Gastrocnemius medialis (tissue), 4 donors: Measurements from ENCODE around the gene RSAD1.

Experiments
- CTCF ChIP-seq, 5 experiments: fragments of 450-650 bp in 3 of 5; fragments of 200-600 bp in 2 of 5; sonication (generic) in 2 of 5; IDR thresholded peaks in 4 of 5; conservative IDR thresholded peaks in 1 of 5; 1 replicate in 4 of 5; 2 replicates in 1 of 5; pipeline ENCODE4 v1.5.1; 2016 to 2019; ENCODE audit warnings: antibody characterized with exemption in 5 of 5, mild to moderate bottlenecking in 3 of 5, moderate library complexity in 3 of 5
- POLR2A ChIP-seq, 2 donors: fragments of 450-650 bp; IDR thresholded peaks; one replicate each; pipeline ENCODE4 v1.6.1; 2017; ENCODE audit warnings: antibody characterized with exemption in 2 of 2, mild to moderate bottlenecking in 2 of 2, moderate library complexity in 2 of 2

- TF ChIP-seq CTCF (IDR thresholded peaks at IDR 0.05 in 4 of 5, conservative IDR thresholded peaks at IDR 0.05 in 1 of 5) (no peak), POLR2A (IDR thresholded peaks at IDR 0.05) (no peak)
Observed at GRCh38 chr17:50467855-50468303, 10.8 kb upstream of the RSAD1 start.
